Measurements from ENCODE around the gene SLC29A3.
"Not testable (repeated sequence)": the region's sequence is repeated elsewhere in the genome, so short reads cannot be mapped to it uniquely, and the experiment has no call there.

Gene SLC29A3

DNA sequence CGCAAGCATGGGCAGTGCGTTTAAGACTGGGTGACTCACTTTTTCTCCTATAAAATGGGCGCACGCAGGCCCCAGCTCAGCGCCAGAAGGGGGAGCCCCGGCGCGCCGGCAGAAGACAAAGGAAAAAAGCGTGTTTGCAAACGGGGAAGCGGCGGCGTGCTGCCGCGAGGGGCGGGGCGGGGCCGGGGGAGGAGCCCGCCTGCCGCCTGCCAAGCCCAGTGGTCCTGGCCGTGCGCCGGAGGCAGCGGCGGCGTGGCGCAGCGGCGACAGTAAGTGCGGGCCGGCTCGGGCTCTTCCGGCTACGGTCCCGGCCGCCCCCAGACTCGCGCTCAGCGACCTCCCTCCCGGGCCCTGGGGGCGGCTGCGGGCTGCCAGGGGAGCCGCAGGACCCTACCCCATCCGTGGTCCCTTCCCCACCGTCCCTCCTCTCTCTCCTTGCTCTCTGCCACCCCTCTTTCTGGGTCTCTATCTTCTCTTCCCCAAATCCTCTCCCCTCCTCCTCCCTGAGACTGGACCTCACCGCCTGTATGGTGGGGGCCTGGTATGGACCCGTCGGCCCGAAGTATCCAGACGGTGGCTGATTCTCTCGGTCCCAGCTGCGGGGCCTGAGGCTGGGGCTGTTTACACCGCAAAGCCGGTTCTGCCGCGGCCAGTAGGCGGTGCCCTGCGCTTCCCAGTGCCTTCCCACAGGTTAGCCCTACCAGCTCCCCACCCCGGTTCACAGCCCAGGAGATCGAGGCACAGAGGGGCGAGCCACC is at the start of gene SLC29A3:
Gene SLC29A3, plus strand, starts transcription at position 218 of the 758 bp plus-strand sequence. Its CDS starts 51 bp downstream, at position 269.
- peak; percentile 77 to 79 for DNase-seq (ENCODE audit: low read depth in 2 of 2)

- no peak for DNase-seq (ENCODE audit: low read depth in 2 of 2)
These were observed 49.5 kb upstream of the SLC29A3 start for GRCh38 chr10:71269301-71270288.

- DNase-seq (ENCODE audit: low read depth in 2 of 2), result peak in 1 of 2 donors; percentile 8
These were observed 48.5 kb upstream of the SLC29A3 start for GRCh38 chr10:71270301-71271220.

- DNase-seq (ENCODE audit: low read depth in 2 of 2), result no peak
These were observed 47.4 kb upstream of the SLC29A3 start for GRCh38 chr10:71271662-71272055.

- no peak for DNase-seq (ENCODE audit: low read depth in 2 of 2)
These were observed 46.8 kb upstream of the SLC29A3 start for GRCh38 chr10:71272056-71272771.

GRCh38 chr10:71272974-71273373 is 46.1 kb upstream of the SLC29A3 start:
- DNase-seq (ENCODE audit: low read depth in 2 of 2), result not testable (repeated sequence)

DNA sequence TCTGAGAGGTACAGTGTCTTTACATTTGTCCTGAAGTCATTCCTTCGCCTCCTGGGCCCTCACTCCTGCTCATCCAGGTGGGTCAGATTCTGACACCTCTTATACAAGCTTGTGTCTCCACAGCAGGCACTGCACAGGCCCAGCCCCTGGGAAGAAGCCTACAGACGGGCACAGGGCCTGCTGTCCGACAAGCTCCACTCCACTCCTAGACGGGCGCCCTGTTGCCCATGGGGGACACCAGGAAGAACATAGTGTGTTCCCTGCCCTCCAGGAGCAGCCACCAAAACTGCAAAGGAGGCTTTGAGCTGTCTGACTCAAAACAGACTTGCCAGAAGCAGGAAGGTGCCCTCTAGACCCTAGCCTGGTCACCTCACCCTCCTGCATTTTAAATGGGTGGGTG is 45.6 kb upstream of the SLC29A3 start:
- no peak for DNase-seq (ENCODE audit: low read depth in 2 of 2)

DNA sequence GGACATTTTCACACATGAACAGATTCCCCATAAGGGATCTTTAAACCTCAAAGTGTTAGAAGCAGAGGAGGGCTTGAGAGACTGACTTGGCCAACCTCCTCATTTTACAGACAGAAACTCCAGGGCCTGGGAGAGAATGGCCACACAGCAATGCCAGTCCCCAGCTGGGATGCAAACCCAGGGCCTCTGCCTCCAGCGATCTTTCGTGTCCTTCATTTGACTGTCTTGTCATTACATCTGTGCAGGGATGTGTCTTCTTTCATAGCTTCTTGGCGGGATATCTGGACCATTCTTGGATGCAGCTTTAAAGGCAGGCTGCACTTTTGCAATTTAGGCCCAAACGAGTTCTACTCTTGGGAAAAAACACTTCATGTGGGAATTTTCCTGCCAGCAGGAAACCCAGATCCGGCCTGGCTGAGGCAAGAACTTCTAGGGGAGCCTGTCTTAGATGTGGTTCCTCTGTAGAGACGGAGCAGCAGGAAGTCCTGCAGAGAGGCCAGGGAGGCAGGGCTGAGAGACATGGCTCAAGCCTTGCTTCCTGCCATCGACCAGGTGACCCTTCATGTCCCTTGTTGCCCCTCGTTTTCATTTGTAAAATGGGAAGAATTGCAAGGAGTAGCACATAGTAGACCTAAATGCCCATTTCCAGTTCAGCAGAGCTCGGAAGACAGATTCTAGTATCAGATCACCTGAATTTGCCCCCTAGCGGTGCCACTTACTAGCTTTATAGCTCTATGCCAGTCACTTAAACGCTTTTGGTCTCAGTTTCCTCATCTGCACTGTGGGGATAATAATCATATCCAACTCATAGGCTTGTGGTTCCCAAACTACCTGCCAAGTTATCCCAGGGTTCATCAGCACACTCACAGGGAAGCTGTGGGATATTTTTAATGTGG is 43.9 kb upstream of the SLC29A3 start:
- DNase-seq (ENCODE audit: low read depth in 2 of 2), result no peak

DNA sequence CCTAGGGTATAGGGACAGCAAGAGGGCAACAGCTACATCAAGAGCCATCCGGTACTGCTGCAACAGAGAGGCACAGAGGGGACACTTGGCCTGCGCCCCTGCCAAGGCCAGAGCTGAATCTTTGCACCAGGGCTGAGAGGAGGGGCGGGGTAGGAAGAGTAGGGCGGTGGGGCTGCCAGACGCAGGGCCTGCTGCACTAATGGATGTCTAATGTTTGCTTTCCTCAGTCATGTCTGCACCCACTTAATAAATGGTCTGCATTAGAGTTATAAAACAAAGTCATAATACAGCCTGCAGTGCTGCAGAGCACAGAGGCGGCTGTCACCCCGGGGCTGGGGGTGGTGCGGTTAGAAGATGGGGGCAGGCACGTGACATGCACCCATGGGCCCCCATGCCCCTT is 42.2 kb upstream of the SLC29A3 start:
- no peak for DNase-seq (ENCODE audit: low read depth in 2 of 2)

DNA sequence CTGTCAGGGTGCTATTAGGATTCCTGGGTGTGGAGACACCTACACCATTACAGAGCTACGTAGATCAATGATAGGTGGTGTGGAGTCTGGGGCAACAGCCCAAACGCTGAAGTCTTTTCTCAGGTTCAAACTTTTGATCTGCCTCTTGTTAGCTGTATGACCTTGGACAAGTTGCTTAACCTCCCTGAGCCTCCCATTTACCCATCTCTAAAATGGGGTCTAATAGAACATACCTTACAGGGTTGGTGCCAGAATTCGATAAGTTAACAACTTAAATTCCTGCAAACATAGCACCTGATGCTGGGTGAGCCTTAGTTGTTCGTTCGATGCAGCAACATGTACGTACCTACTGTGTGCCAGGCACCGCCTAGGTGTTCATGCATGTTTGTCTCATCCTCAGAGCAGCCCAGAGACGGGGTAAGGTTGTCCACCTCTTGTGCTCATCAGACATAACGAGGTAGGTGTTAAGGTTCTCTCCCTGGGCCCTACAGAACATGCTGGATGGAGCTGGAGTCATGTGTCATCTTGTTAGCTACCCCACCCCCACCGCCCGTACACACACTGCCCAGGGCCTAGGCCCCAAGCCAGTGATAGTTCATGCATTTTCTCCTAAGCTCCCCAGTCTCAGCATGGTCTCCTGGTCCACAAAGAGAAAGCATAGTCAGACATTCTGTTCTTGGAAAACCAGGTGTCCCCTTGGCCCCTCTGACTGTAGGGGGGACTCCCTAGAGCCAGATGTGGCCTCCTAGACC is 41.0 kb upstream of the SLC29A3 start:
- DNase-seq (ENCODE audit: low read depth in 2 of 2), result no peak

GRCh38 chr10:71278691-71279588 is 40.1 kb upstream of the SLC29A3 start:
- DNase-seq (ENCODE audit: low read depth in 2 of 2), result no peak

- DNase-seq (ENCODE audit: low read depth in 2 of 2), result no peak
These were observed 39.4 kb upstream of the SLC29A3 start for GRCh38 chr10:71279590-71280170.

GRCh38 chr10:71280216-71280615 is 38.8 kb upstream of the SLC29A3 start:
- DNase-seq (ENCODE audit: low read depth in 2 of 2), result no peak

DNA sequence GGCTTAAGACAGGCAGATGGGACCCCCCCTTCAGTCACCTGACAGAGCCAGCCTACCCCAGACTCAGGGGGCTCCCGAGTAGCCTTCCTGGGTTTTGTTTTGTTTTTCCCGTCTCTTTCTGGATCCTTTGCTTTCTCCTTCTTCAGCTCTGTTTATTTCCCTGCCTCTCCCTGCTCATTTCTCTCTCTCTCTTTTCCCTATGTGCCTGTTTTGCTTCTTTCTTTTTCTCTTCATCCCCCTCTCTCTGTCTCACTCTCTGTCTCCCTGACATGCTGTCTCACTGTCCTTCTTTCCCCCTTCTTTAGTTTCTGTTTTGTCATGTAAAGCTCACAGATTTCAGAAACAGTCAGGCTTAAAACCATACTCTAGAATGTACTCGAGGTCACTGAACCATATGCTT is 38.2 kb upstream of the SLC29A3 start:
- no peak for DNase-seq (ENCODE audit: low read depth in 2 of 2)

- DNase-seq (ENCODE audit: low read depth in 2 of 2), result no peak
These were observed 37.3 kb upstream of the SLC29A3 start for GRCh38 chr10:71281646-71282322.

GRCh38 chr10:71282323-71282680 is 36.8 kb upstream of the SLC29A3 start:
- DNase-seq (ENCODE audit: low read depth in 2 of 2), result no peak

GRCh38 chr10:71283410-71283809 is 35.6 kb upstream of the SLC29A3 start:
- no peak for DNase-seq (ENCODE audit: low read depth in 2 of 2)

Measured in stimulated activated CD8-positive, alpha-beta memory T cell treated with anti-CD3 and anti-CD28 coated beads, Interleukin-2, amount 100 ng/mL, for 48 hours (primary cell).